Pancreas (tissue), 10 donors: ENCODE results near the gene SEZ6L. TPM values are rescaled to one million over a fixed set of nuclear protein-coding genes. Genes with fewer than 3 reads are reported as not detected.
A peak's percentile ranks its signal among the peaks of the same experiment; 100 is the strongest.

ENCODE experiments used
- ATAC-seq, 4 donors: fragments of 200-7000 bp; cut with Tn5 transposase; one replicate each; pipeline versions ENCODE4 v1.8.0 to v1.9.1; 2020; ENCODE audit warnings: mild to moderate bottlenecking in 4 of 4, moderate library complexity in 4 of 4
- DNase-seq, 6 donors: peaks; one replicate each; pipeline ENCODE4 v3.0.0-alpha.2; 2020
- FAIRE-seq: peaks from 2 replicates; lab custom pipeline; 2012; peaks lifted over from hg19 to GRCh38; lab: Jason Lieb, UNC
- H3K27ac ChIP-seq, 4 donors: fragments of 200-600 bp; sonication (generic); 1 replicate in 3 of 4; 2 replicates in 1 of 4; pipeline versions ENCODE4 v1.5.0 to v1.8.0; 2020
- H3K27me3 ChIP-seq, 4 donors: fragments of 200-600 bp; one replicate each; pipeline ENCODE4 v1.8.0; 2021
- H3K36me3 ChIP-seq, 3 donors: fragments of 200-600 bp; sonication (generic) in 1 of 3; one replicate each; pipeline versions ENCODE4 v1.5.0 to v1.8.0; 2020 to 2021
- H3K4me1 ChIP-seq, 3 donors: fragments of 200-600 bp; one replicate each; pipeline ENCODE4 v1.8.0; 2021
- H3K4me3 ChIP-seq, 4 donors: fragments of 200-600 bp; sonication (generic) in 2 of 4; one replicate each; pipeline versions ENCODE4 v1.5.0 to v1.8.0; 2020 to 2021
- H3K9me3 ChIP-seq, 4 donors: fragments of 200-600 bp; one replicate each; pipeline ENCODE4 v1.8.0; 2021
- WGBS, 2 donors: extraction: QIAGEN DNeasy Blood & Tissue Kit; methylation state at CpG; one replicate each; pipeline ENCODE4 v1.1.7; 2013; 5-methylcytosine and 5-hydroxymethylcytosine counted together
- intact Hi-C, 3 donors: fragments of 100-400 bp; cut with DNase I; formaldehyde crosslinking; loops; one replicate each; pipeline versions ENCODE4 v1.11.1 to v1.14.2; 2022
- polyA plus RNA-seq, 2 donors: library from polyadenylated mRNA; stranded (reverse); fragments of 200-250 nt; gene quantifications; one replicate each; pipeline ENCODE4 v1.2.3, GENCODE V29; 2013
- total RNA-seq, 6 donors: library from RNA; stranded (reverse); fragmentation: NEBNext Ultra II Directional in 4 of 6; extraction: Animal tissue kit (Norgen Biotek cat#: 25700) in 4 of 6; gene quantifications; one replicate each; pipeline versions ENCODE4 v1.2.1 to v1.2.4, GENCODE V29; 2021 to 2023
- TF ChIP-seq, protein P1 (sequence below), 4 donors: fragments of 200-600 bp; sonication (generic) in 3 of 4; IDR thresholded peaks; one replicate each; pipeline versions ENCODE4 v1.5.0 to v1.8.0; 2021; ENCODE audit warnings: antibody characterized with exemption in 4 of 4
- donor health status: healthy with polysubstance abuse.
- donor health status: DM: no; HTN: no; CAD: no; lungs with moderate emphysema.
- donor health status: DM: no; HTN: no; CAD: no.
- donor health status: control.
- donor health status: control.
- donor health status: Bipolar disorder and iron deficiency.
- donor health status: DM: yes; HTN: yes; CAD: no.
- donor health status: DM: no; HTN: no; CAD: no.
- donor health status: DM: no; HTN: no; CAD: no.
- donor health status: DM: yes; HTN: yes; CAD: no.

SEZ6L gene
- total RNA-seq (1 to 10 TPM in 4 of 6 donors, under 1 TPM in 2; 0.32 to 3.9 (median 1.7) TPM), polyA plus RNA-seq (1 to 10 TPM; 2.0 to 6.6 TPM)

DNA sequence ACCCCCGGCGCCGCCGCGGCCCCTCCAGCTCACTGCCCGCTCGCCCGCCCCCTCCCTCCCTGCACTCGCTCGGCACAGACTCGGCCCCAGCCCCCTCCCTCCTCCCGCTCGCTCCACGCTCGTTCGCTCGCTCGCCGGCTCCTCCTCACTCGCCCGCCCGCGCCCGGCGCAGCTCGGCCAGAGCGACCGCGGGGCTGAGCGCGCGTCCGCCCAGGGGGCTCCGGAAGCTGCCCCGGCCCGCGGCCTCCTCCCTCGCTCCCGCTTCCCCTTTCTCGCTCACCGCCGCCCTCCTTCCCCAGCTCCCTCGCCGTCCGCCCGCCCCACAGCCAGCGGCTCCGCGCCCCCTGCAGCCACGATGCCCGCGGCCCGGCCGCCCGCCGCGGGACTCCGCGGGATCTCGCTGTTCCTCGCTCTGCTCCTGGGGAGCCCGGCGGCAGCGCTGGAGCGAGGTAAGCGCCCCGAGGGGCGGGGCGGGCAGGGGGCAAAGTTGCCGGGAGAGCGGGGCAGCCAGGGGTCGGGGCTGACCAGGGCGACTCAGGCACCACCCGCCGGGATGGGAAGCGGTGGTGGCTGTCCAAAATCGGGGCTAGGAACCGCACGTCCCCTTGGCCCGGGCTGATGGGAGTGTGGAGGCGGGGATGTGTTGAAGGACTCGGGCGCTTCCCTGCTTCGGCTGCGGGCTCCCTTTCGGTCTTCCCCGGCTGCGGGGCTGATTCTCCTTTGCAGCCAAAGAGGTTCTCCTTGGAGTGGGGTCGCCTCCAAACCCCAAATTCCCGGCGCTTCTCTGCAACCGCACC, at the start of gene SEZ6L:
Gene SEZ6L, plus strand, starts transcription at position 148 of the 797 bp plus-strand sequence. Its CDS starts 208 bp downstream, at position 356.
- intact Hi-C loops, result no loop called here
- peak in 2 of 6 donors; percentile 69 to 70 for DNase-seq
- Histone ChIP-seq H3K27me3 (peaks cover 0 to 6% (median 0%) of the 10 kb centered on the region in 4 donors), H3K27ac (no peak within 1 kb of the TSS), H3K4me3 (peak within 1 kb of the TSS in 2 of 4 donors; percentile 32 to 53), H3K9me3 (no peaks in the 10 kb centered on the region), H3K4me1 (no peaks in the 10 kb centered on the region), H3K36me3 (no peaks in the 10 kb centered on the region)
- FAIRE-seq, result no peak
- TF ChIP-seq, protein P1, sequence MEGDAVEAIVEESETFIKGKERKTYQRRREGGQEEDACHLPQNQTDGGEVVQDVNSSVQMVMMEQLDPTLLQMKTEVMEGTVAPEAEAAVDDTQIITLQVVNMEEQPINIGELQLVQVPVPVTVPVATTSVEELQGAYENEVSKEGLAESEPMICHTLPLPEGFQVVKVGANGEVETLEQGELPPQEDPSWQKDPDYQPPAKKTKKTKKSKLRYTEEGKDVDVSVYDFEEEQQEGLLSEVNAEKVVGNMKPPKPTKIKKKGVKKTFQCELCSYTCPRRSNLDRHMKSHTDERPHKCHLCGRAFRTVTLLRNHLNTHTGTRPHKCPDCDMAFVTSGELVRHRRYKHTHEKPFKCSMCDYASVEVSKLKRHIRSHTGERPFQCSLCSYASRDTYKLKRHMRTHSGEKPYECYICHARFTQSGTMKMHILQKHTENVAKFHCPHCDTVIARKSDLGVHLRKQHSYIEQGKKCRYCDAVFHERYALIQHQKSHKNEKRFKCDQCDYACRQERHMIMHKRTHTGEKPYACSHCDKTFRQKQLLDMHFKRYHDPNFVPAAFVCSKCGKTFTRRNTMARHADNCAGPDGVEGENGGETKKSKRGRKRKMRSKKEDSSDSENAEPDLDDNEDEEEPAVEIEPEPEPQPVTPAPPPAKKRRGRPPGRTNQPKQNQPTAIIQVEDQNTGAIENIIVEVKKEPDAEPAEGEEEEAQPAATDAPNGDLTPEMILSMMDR (IDR thresholded peaks at IDR 0.05), result no peak
- peak; percentile 48 to 78 (median 72) for ATAC-seq
- 1% methylated on average over 44 to 92 of the region's 92 CpGs for WGBS, 2 donors

DNA sequence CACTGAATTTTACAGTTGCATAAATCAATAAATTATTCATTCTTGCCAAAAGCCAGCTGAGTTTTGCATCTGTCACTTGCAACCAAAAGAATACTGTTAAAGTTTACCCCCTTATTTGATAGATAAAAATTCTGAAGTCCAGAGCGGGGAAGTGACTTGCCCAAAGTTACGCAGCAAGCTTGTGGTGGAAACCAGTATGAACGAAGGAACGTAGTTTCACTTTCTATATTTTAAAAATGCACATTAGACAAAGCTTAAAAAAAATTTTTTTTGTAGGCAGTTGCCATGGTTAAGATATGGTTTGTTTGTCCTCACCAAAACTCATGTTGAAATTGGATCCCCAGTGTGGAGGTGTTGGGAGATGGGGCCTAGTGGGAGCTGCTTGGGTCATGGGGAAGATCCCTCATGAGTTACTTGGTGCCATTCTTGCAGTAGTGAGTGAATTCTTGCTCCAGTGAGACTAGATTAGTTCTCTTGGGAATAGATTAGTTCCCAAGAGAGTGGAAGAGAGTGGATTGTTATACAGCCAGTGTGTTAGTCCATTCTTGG, 46.3 kb upstream of the SEZ6L start:
- WGBS, 2 donors, result 83 to 87% methylated on average over 4 of the region's 4 CpGs
- FAIRE-seq (no peak), DNase-seq (no peak), ATAC-seq (no peak)
- no peaks in the 10 kb centered on the region for H3K36me3 ChIP-seq
- H3K9me3 ChIP-seq, result no peaks in the 10 kb centered on the region
- no peak overlapping the region for H3K27ac ChIP-seq
- intact Hi-C loops, result no loop called here
- no peak overlapping the region for H3K4me3 ChIP-seq
- TF ChIP-seq, protein P1 (IDR thresholded peaks at IDR 0.05), result no peak
- H3K4me1 ChIP-seq, result no peaks in the 10 kb centered on the region
- no peaks in the 10 kb centered on the region for H3K27me3 ChIP-seq

DNA sequence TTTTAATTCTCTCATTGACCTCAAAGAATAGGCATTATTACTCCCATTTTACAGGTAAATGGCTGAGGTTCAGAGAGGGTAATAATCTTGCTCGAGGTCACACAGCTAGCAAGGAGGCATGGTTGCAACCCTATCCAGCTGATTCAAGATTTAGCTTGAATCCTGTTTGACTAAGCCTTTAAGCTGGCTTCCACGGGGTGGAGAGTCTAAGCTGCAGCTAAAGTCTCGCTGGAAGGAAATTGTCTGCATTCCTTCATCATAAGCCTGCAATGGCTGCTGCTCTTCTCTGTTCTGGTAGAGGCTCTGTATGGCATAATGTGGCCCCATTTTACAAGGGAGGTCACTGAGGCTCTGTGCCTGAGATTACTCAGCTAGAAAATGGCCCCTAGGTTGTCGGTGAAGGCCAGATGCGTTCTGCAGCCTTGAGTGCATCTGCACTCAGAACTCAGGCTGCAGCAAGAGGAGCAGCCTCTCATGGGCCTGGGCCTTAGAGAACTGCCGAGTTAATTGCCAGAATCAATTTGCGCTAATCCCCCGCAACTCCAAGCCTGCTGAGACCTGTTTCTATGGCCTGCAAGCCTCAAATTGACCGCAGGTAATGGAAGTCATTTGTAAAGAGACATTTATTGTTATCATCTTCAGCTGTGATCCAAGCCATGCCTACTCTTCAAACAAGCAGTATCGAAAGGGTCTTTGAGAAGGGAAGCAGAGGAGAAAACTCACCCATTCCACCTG, 44.1 kb upstream of the SEZ6L start:
- WGBS, 2 donors, result 63 to 66% methylated on average over 10 of the region's 10 CpGs
- Histone ChIP-seq H3K27me3 (no peaks in the 10 kb centered on the region), H3K4me3 (no peak overlapping the region), H3K27ac (no peak overlapping the region), H3K4me1 (no peaks in the 10 kb centered on the region), H3K9me3 (no peaks in the 10 kb centered on the region), H3K36me3 (no peaks in the 10 kb centered on the region)
- no peak for FAIRE-seq
- TF ChIP-seq, protein P1 (IDR thresholded peaks at IDR 0.05), result no peak
- no peak for DNase-seq
- ATAC-seq, result no peak
- intact Hi-C loops, result no loop called here

DNA sequence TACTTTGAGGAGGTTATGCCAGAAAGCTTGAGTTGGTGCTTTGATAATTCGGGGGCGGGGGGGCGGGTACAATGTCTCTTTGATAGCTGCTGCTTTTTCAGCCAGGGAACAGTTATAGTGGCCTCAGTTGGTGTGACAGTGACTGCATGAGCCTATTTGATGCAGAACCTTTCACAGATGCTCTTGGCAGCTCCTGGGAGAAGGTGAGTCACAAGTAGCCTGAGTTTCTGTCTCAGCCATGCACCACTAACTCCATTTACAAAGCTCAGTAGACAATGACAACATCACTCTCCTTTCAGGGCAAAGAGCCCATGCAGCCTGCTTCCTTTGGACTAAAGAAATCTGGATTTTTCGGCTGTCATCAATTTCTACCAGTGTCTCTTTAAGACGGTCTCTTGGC, 42.1 kb upstream of the SEZ6L start:
- ATAC-seq, result no peak
- intact Hi-C loops, result no loop called here
- no peak for FAIRE-seq
- no peaks in the 10 kb centered on the region for H3K27me3 ChIP-seq
- 46 to 56% methylated on average over 5 of the region's 5 CpGs for WGBS, 2 donors
- H3K4me1 ChIP-seq, result no peaks in the 10 kb centered on the region
- no peak for DNase-seq
- H3K27ac ChIP-seq, result no peak overlapping the region
- no peaks in the 10 kb centered on the region for H3K9me3 ChIP-seq
- no peaks in the 10 kb centered on the region for H3K36me3 ChIP-seq
- TF ChIP-seq, protein P1 (IDR thresholded peaks at IDR 0.05), result no peak
- no peak overlapping the region for H3K4me3 ChIP-seq
